Heart left ventricle (tissue), 16 donors: ENCODE measurements around the gene ADCK1. TPM values are rescaled to one million over a fixed set of nuclear protein-coding genes. Genes with fewer than 3 reads are reported as not detected.

Experiments
- ATAC-seq, 4 donors: fragments of 200-7000 bp; cut with Tn5 transposase; one replicate each; pipeline ENCODE4 v1.9.1; 2020 to 2022; ENCODE audit warnings: moderate library complexity in 4 of 4, mild to moderate bottlenecking in 3 of 4, moderate number of reproducible peaks in 1 of 4
- DNase-seq, 5 donors: peaks; one replicate each; pipeline ENCODE4 v3.0.0-alpha.2; 2020
- H3K27ac ChIP-seq, 12 donors: fragments of 200-600 bp; sonication (generic) in 4 of 12; one replicate each; pipeline versions ENCODE4 v1.5.0 to v1.8.0; 2016 to 2022; ENCODE audit warnings: mild to moderate bottlenecking in 2 of 12
- H3K27me3 ChIP-seq, 9 donors: fragments of 200-600 bp; sonication (generic) in 2 of 9; one replicate each; pipeline versions ENCODE4 v1.5.1 to v1.8.0; 2016 to 2022; ENCODE audit warnings: mild to moderate bottlenecking in 3 of 9
- H3K36me3 ChIP-seq, 9 donors: fragments of 200-600 bp; sonication (generic) in 2 of 9; one replicate each; pipeline versions ENCODE4 v1.5.0 to v1.8.0; 2018 to 2022; ENCODE audit warnings: mild to moderate bottlenecking in 2 of 9
- H3K4me1 ChIP-seq, 12 donors: fragments of 200-600 bp; sonication (generic) in 4 of 12; one replicate each; pipeline versions ENCODE4 v1.5.0 to v1.8.0; 2016 to 2022; ENCODE audit warnings: mild to moderate bottlenecking in 3 of 12
- H3K4me3 ChIP-seq, 12 donors: fragments of 200-600 bp; sonication (generic) in 4 of 12; one replicate each; pipeline versions ENCODE4 v1.5.0 to v1.8.0; 2017 to 2022; ENCODE audit warnings: mild to moderate bottlenecking in 9 of 12, moderate library complexity in 4 of 12
- H3K9me3 ChIP-seq, 12 donors: fragments of 200-600 bp; sonication (generic) in 4 of 12; one replicate each; pipeline versions ENCODE4 v1.5.0 to v1.8.0; 2016 to 2022; ENCODE audit warnings: mild to moderate bottlenecking in 1 of 12
- CTCF ChIP-seq, 12 donors: fragments of 200-600 bp; sonication (generic) in 4 of 12; IDR thresholded peaks; one replicate each; pipeline versions ENCODE4 v1.5.0 to v1.8.0; 2018 to 2022; ENCODE audit warnings: antibody characterized with exemption in 12 of 12, mild to moderate bottlenecking in 5 of 12
- POLR2A ChIP-seq, 2 donors: fragments of 450-650 bp; IDR thresholded peaks; one replicate each; pipeline ENCODE4 v1.6.1; 2017; ENCODE audit warnings: antibody characterized with exemption in 2 of 2, mild to moderate bottlenecking in 2 of 2, moderate library complexity in 2 of 2
- WGBS, 4 donors: extraction: QIAGEN DNeasy Blood & Tissue Kit in 2 of 4; methylation state at CpG; one replicate each; pipeline versions ENCODE4 v1.1.5 to v1.1.7; 2013 to 2018; 5-methylcytosine and 5-hydroxymethylcytosine counted together
- intact Hi-C, 10 donors: fragments of 100-400 bp; cut with DNase I; formaldehyde crosslinking; loops; one replicate each; pipeline versions ENCODE4 v1.11.1 to v1.14.2; 2022
- polyA plus RNA-seq, 2 donors: library from polyadenylated mRNA; stranded (reverse); fragments of 200-250 nt; gene quantifications; one replicate each; pipeline ENCODE4 v1.2.3, GENCODE V29; 2013
- total RNA-seq, 9 donors: library from RNA; depleted of rRNA in 2 of 9; stranded (reverse); fragments of >200 nt in 2 of 9; fragmentation: NEBNext Ultra II Directional in 3 of 9; extraction: Animal tissue kit (Norgen Biotek cat#: 25700) in 3 of 9; gene quantifications; one replicate each; pipeline versions ENCODE4 v1.1.0 to v1.2.4, GENCODE V29; 2016 to 2023
- donor health status: ischemic (EF 13 %, LVEDD 7.1; RV severe dilation, severe dysfunction).
- donor health status: healthy with polysubstance abuse.
- donor health status: DM: no; HTN: yes; CAD: no.
- donor health status: DM: no; HTN: no; CAD: no.
- donor health status: ischemic (EF 25% LVEDD 6.9; RV normal size, moderate dysfunction).
- donor health status: ischemic (EF 25% LVEDD 5.7; RV mildly dilated, moderate dysfunction).
- donor health status: healthy.
- donor health status: DM: yes; HTN: yes; CAD: no.
- donor health status: ischemic (EF 35%, LVEDD 5.7; RV mildly dilated, moderate dysfunction).
- donor health status: nonischemic (EF 11% LVEDD 7.7; RV severe dilation, severe dysfunction).
- donor health status: DM: yes; HTN: yes; CAD: no.
- donor health status: PGD.
- donor health status: ischemic (EF 29% LVEDD 5.4; RV normal size, mild dysfunction).
- donor health status: nonischemic (EF 23%, LVEDD 6.1; RV moderate dilation, normal function).

Gene ADCK1
- total and polyA plus RNA-seq, 11 donors, result 4.0 to 12.8 (median 7.9) TPM

DNA sequence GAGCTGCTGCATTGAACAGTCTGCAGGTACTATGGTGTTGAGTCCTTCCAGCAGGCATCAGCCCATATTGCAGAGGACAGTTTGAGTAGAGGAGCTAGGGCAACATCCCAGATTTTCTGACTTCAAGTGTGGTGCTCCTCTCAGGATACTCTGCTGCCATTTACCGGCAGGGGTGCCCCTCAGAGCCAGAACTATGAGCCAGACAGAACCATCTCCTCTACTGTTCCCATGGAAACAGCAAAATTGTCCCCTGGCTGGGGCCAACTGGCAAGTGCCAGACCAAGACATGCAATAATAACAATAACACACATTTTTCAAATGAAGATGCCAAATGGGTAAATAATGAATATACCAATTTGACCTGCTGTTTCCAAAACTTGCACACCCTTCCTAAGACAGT lies 102.9 kb downstream of the ADCK1 start:
- no peak for TF ChIP-seq POLR2A (IDR thresholded peaks at IDR 0.05)
- no peak for TF ChIP-seq CTCF (IDR thresholded peaks at IDR 0.05)
- DNase-seq (no peak), ATAC-seq (no peak)
- 92% methylated on average over 1 of the region's 1 CpG for WGBS, 4 donors
- no peaks in the 10 kb centered on the region for H3K27me3 ChIP-seq
- no peaks in the 10 kb centered on the region for H3K4me1 ChIP-seq
- intact Hi-C loops, result no loop called here
- H3K4me3 ChIP-seq, result no peak overlapping the region
- peaks cover 0 to 6% (median 0%) of the 10 kb centered on the region in 12 donors for H3K9me3 ChIP-seq
- H3K36me3 ChIP-seq, result peaks cover 0 to 11% (median 0%) of the 10 kb centered on the region in 9 donors
- H3K27ac ChIP-seq, result no peak overlapping the region

DNA sequence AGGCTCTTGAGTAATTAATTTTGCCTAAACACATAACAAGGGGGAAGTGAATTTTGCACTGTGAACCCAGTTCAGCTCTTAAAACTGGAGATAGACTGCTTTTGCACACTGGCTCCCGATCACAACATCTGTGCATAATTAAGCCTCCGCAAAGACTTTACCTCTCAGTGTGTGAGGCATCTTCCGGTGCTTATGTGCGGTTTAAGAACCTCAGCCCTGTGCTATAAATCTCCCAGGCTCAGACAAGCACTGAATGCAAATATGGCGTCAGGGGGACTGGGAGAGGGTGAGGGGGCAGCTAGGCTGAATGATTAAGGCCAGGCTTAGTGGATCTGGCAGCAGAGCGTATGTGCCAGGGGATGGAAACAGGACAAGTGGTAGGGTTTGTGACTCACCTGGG lies 103.3 kb downstream of the ADCK1 start:
- intact Hi-C loops, result no loop called here
- Histone ChIP-seq H3K27ac (no peak overlapping the region), H3K4me3 (no peak overlapping the region), H3K4me1 (no peaks in the 10 kb centered on the region), H3K36me3 (peaks cover 0 to 13% (median 0%) of the 10 kb centered on the region in 9 donors), H3K27me3 (no peaks in the 10 kb centered on the region), H3K9me3 (peaks cover 0 to 6% (median 0%) of the 10 kb centered on the region in 12 donors)
- TF ChIP-seq CTCF (IDR thresholded peaks at IDR 0.05), result no peak
- no peak for TF ChIP-seq POLR2A (IDR thresholded peaks at IDR 0.05)
- 95 to 99% (median 96%) methylated on average over 6 of the region's 6 CpGs for WGBS, 4 donors
- ATAC-seq (no peak), DNase-seq (no peak)

DNA sequence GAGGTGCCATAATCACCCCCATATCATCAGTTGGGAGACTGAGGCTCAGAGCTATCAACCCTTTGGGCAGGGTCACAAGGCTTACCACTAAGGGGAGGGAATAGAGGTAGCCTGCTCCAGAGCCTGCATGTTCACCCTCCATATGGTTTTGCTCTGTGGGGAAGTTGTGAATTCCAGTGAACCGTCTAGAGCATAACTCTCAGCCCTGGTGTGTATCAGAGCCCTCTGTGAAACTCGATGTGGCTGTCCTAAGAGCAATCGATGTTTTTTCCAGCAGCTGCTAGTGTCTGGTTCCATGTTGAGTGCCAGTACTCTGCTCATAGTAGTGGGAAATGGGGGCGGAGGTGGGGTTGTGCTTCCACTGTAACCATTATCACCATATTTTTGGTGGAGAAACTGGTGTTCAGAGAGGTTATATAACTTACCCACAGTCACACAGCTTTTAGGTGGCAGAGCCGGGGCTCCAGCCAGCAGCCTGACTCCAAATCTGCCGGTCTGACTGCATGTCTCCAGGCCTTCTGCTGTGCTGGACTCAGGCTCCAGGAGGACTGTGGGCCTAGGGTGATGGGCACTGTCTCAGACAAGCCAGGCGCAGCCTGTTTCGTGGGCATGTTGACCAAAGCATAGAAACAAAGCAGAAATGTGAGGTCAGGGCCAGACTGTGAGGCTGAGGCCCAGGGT lies 104.2 kb downstream of the ADCK1 start:
- intact Hi-C loops, result no loop called here
- DNase-seq (no peak), ATAC-seq (no peak)
- Histone ChIP-seq H3K27me3 (no peaks in the 10 kb centered on the region), H3K36me3 (peaks cover 0 to 11% (median 0%) of the 10 kb centered on the region in 9 donors), H3K9me3 (peaks cover 0 to 6% (median 0%) of the 10 kb centered on the region in 12 donors), H3K4me1 (no peaks in the 10 kb centered on the region), H3K4me3 (no peak overlapping the region), H3K27ac (no peak overlapping the region)
- TF ChIP-seq CTCF (IDR thresholded peaks at IDR 0.05), result no peak
- no peak for TF ChIP-seq POLR2A (IDR thresholded peaks at IDR 0.05)
- 74 to 87% (median 81%) methylated on average over 7 to 8 of the region's 8 CpGs for WGBS, 4 donors

DNA sequence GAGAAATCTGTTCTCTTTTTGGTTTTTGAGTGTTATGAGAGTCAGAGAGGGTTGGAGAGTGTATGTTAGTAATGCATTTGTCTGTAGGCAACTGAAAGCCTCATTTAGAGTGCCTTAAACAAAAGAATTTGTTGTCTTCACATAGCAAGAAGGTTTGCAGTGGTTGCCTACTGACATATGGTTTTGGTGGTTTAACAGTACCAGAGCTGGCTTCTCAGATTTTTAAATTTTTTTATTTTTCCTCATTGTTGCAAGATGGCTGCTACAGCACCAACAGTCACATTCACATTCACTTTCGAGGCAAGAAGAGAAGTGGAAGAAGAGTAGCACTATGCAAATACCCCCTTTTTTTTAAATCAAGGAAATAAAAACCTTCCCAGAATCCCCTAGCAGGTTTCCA lies 106.5 kb downstream of the ADCK1 start:
- no peak overlapping the region for H3K27ac ChIP-seq
- TF ChIP-seq CTCF (IDR thresholded peaks at IDR 0.05), result no peak
- TF ChIP-seq POLR2A (IDR thresholded peaks at IDR 0.05), result no peak
- H3K36me3 ChIP-seq, result peaks cover 0 to 7% (median 0%) of the 10 kb centered on the region in 9 donors
- intact Hi-C loops, result no loop called here
- DNase-seq (no peak), ATAC-seq (no peak)
- no peaks in the 10 kb centered on the region for H3K4me1 ChIP-seq
- no peaks in the 10 kb centered on the region for H3K27me3 ChIP-seq
- 89 to 100% (median 93%) methylated on average over 1 of the region's 1 CpG for WGBS, 4 donors
- peaks cover 0 to 6% (median 0%) of the 10 kb centered on the region in 12 donors for H3K9me3 ChIP-seq
- no peak overlapping the region for H3K4me3 ChIP-seq
